Measurements from ENCODE around the gene PJVK.

DNA sequence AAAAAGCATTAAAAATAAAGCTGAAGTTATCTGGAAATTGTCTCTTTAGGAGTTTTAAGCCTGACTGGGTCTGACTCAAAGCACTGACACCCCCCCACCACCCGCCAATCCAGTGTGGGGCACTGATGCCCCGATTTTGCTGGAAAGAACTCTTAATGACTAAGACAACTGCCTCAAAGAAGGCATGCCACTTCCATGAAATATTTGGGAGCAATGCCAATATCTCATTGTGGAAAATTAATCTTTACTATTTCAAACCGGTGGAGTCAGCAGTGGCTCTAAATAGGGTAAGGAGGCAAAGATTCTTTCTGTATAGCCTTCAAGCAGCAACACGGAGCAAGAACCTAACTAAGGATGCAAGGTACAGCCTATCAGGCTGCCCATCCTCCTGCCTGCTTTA lies 22.8 kb downstream of the PJVK start:
- TF ChIP-seq TCF7L2 (IDR thresholded peaks at IDR 0.05; ENCODE audit: low read depth, low read length) (no peak), SIN3A (IDR thresholded peaks at IDR 0.05; ENCODE audit: borderline replicate concordance, insufficient read depth, low read depth, low read length) (no peak)
